HG03432 (cell line): Measurements from ENCODE around the gene TNRC6C.
"Not testable (repeated sequence)": the region's sequence is repeated elsewhere in the genome, so short reads cannot be mapped to it uniquely, and the experiment has no call there.

ENCODE experiments used
- ATAC-seq: cut with Tn5 transposase; IDR thresholded peaks from one replicate; pipeline ENCODE4 v1.9.1; 2021; ENCODE audit warnings: mild to moderate bottlenecking, moderate library complexity; ENCODE audit not compliant: unreplicated experiment

TNRC6C gene

GRCh38 chr17:78110363-78111015 lies 152.0 kb downstream of the TNRC6C start:
- no peak for ATAC-seq

- ATAC-seq, result no peak
Observed at GRCh38 chr17:78111016-78111726, 152.7 kb downstream of the TNRC6C start.

GRCh38 chr17:78111727-78112517 lies 153.4 kb downstream of the TNRC6C start:
- ATAC-seq, result no peak

GRCh38 chr17:78112518-78113471 lies 154.3 kb downstream of the TNRC6C start:
- ATAC-seq, result peak; percentile 60

GRCh38 chr17:78113804-78114785 lies 155.6 kb downstream of the TNRC6C start:
- no peak for ATAC-seq

GRCh38 chr17:78114831-78115723 lies 156.6 kb downstream of the TNRC6C start:
- ATAC-seq, result no peak

GRCh38 chr17:78115803-78116202 lies 157.3 kb downstream of the TNRC6C start:
- not testable (repeated sequence) for ATAC-seq

- no peak for ATAC-seq
Observed at GRCh38 chr17:78116411-78116810, 157.9 kb downstream of the TNRC6C start.

- no peak for ATAC-seq
Observed at GRCh38 chr17:78117027-78117981, 158.8 kb downstream of the TNRC6C start.

GRCh38 chr17:78118801-78119241 lies 160.3 kb downstream of the TNRC6C start:
- no peak for ATAC-seq

GRCh38 chr17:78120537-78120936 lies 162.0 kb downstream of the TNRC6C start:
- no peak for ATAC-seq

- ATAC-seq, result no peak
Observed at GRCh38 chr17:78120971-78121800, 162.7 kb downstream of the TNRC6C start.

GRCh38 chr17:78121801-78122215 lies 163.3 kb downstream of the TNRC6C start:
- ATAC-seq, result no peak

GRCh38 chr17:78122216-78122930 lies 163.9 kb downstream of the TNRC6C start:
- no peak for ATAC-seq

- ATAC-seq, result no peak
Observed at GRCh38 chr17:78122931-78123249, 164.4 kb downstream of the TNRC6C start.
